ENCODE results near the gene ABHD17C. TPM values are rescaled to one million over a fixed set of nuclear protein-coding genes. Genes with fewer than 3 reads are reported as not detected.

The ABHD17C gene
- total and polyA plus RNA-seq, 2 donors (not counting 3 experiments of a cell fraction or from before 2014, with no cell fraction given) = 5.9 to 10.9 TPM

DNA sequence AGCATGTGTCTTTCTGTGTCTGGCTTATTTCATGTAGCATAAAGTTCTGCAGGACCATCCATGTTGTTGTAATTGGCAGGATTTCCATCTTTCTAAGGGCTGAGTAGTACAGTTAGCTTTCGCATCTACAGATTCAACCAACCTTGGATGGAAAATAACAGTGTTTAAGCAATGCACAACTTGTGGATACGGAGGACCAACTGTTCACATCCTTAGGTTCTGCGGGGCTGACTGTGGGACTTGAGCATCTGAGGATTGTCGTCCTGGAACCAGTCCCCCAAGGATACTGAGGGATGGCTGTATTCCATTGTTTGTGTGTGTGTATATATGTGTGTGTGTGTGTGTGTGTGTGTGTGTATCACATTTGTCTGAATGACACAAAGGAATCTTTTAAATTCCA is 27.7 kb downstream of the ABHD17C start:
- DNase-seq (ENCODE audit: low read depth, low spot score) = no peak
- no peak overlapping the region for H3K27ac ChIP-seq (ENCODE audit: insufficient read depth, low read depth, low read length)
- intact Hi-C loops (cut with micrococcal nuclease) (no loop called here), dilution Hi-C loops (cut with MboI; ENCODE audit: extremely low pct_ligation_motif_present, low sequenced_read_pairs) (loop anchor here (25.0 kb wide), 1 partner anchor 161 kb away; no protein-coding TSS in a partner anchor)
- H3K9me3 ChIP-seq (replicated peaks; ENCODE audit: control insufficient read depth, insufficient read depth, low read length) = no peaks in the 10 kb centered on the region
- no peaks in the 10 kb centered on the region for H3K27me3 ChIP-seq (ENCODE audit: control insufficient read depth in 2 of 2, insufficient read depth in 2 of 2, low read length in 2 of 2)
- BruUV-seq (replicated peaks) = no TSS peak
- H3K36me3 ChIP-seq (ENCODE audit: control insufficient read depth in 2 of 2, extremely low read depth in 1 of 2, insufficient read depth in 2 of 2, low read length in 2 of 2) = no peaks in the 10 kb centered on the region
- no peaks in the 10 kb centered on the region for H3K9me1 ChIP-seq (replicated peaks; ENCODE audit: control insufficient read depth, extremely low read depth, insufficient read depth, low read length)
- peaks cover 23% of the 10 kb centered on the region for H3K79me2 ChIP-seq (ENCODE audit: control insufficient read depth, insufficient read depth, low read length)
- FAIRE-seq = no peak
- no peak overlapping the region for H3K4me2 ChIP-seq (ENCODE audit: insufficient read depth, low read length)
- no peak overlapping the region for H2AFZ ChIP-seq (ENCODE audit: low read depth, low read length)
- no peak overlapping the region for H3K9ac ChIP-seq (replicated peaks; ENCODE audit: extremely low read depth, insufficient read depth, low read length)
- no peaks in the 10 kb centered on the region for H4K20me1 ChIP-seq (replicated peaks; ENCODE audit: control insufficient read depth, extremely low read depth, insufficient read depth, low read length)
- POLR2A ChIA-PET = no interaction called here
- no peaks in the 10 kb centered on the region for H3K4me1 ChIP-seq (ENCODE audit: control insufficient read depth, extremely low read depth, insufficient read depth, low read length)
- no peak overlapping the region for H3K4me3 ChIP-seq (replicated peaks in 1 of 3; ENCODE audit: insufficient read depth in 1 of 3, low read depth in 1 of 3, low read length in 3 of 3)
- TF ChIP-seq JUN (IDR thresholded peaks at IDR 0.05; ENCODE audit: borderline replicate concordance, insufficient read depth, insufficient read length, low read depth) = no peak
- TF ChIP-seq, protein P1, sequence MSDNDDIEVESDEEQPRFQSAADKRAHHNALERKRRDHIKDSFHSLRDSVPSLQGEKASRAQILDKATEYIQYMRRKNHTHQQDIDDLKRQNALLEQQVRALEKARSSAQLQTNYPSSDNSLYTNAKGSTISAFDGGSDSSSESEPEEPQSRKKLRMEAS (IDR thresholded peaks at IDR 0.05; ENCODE audit: insufficient read depth, insufficient read length) = no peak
- no peak for TF ChIP-seq FOS (IDR thresholded peaks at IDR 0.05; ENCODE audit: borderline replicate concordance, insufficient read depth, low read length)
- TF ChIP-seq POLR2A (IDR thresholded peaks at IDR 0.05; ENCODE audit: low read depth, low read length) = no peak
- no peak for TF ChIP-seq EZH2 (IDR thresholded peaks at IDR 0.05; ENCODE audit: borderline replicate concordance, low read depth, low read length, severe bottlenecking)
- no peak for TF ChIP-seq GATA2 (IDR thresholded peaks at IDR 0.05; ENCODE audit: insufficient read depth, insufficient read length, low read depth, low read length)
- TF ChIP-seq MYC (IDR thresholded peaks at IDR 0.05; ENCODE audit: low read depth, low read length) = no peak
- TF ChIP-seq CTCF (IDR thresholded peaks at IDR 0.05; ENCODE audit: extremely low read depth in 1 of 2, insufficient read depth in 1 of 2, low read depth in 1 of 2, low read length in 2 of 2) = no peak
- no peak for TF ChIP-seq POLR2AphosphoS5 (IDR thresholded peaks at IDR 0.05; ENCODE audit: insufficient read depth, low read depth, low read length)
- CTCF ChIA-PET = interaction anchor here (0.7 kb wide), 1 partner anchor 403 kb away, joined by 4 read pairs; no protein-coding TSS in a partner anchor

Measured in endothelial cell of umbilical vein (primary cell).